Esophagus (tissue), 2 donors: ENCODE measurements around the gene KRTAP4-16. TPM values are rescaled to one million over a fixed set of nuclear protein-coding genes. Genes with fewer than 3 reads are reported as not detected.
"Not testable (repeated sequence)": the region's sequence is repeated elsewhere in the genome, so short reads cannot be mapped to it uniquely, and the experiment has no call there.

ENCODE experiments used
- H3K27ac ChIP-seq, 2 donors: one replicate each; pipeline ENCODE4 v1.5.1; 2013; ENCODE audit warnings: low read depth in 2 of 2, mild to moderate bottlenecking in 2 of 2, inconsistent platforms in 1 of 2, low read length in 1 of 2, moderate library complexity in 1 of 2
- H3K27me3 ChIP-seq, 2 donors: one replicate each; pipeline ENCODE4 v1.6.1; 2013; ENCODE audit warnings: low read length in 2 of 2, control low read depth in 1 of 2, mild to moderate bottlenecking in 1 of 2; ENCODE audit not compliant: insufficient read depth in 2 of 2, control insufficient read depth in 1 of 2
- H3K36me3 ChIP-seq, 2 donors: one replicate each; pipeline ENCODE4 v1.6.1; 2013; ENCODE audit warnings: low read length in 1 of 2; ENCODE audit not compliant: control insufficient read depth in 2 of 2, insufficient read depth in 2 of 2
- H3K4me1 ChIP-seq, 2 donors: one replicate each; pipeline ENCODE4 v1.6.1; 2013; ENCODE audit warnings: low read length in 1 of 2; ENCODE audit not compliant: control insufficient read depth in 2 of 2, insufficient read depth in 2 of 2
- H3K4me3 ChIP-seq, 2 donors: one replicate each; pipeline ENCODE4 v1.5.1; 2013; ENCODE audit warnings: low read length in 2 of 2, mild to moderate bottlenecking in 2 of 2, low read depth in 1 of 2, moderate library complexity in 1 of 2
- H3K9me3 ChIP-seq, 2 donors: one replicate each; pipeline ENCODE4 v1.6.1; 2013; ENCODE audit warnings: mild to moderate bottlenecking in 2 of 2, low read depth in 1 of 2, low read length in 1 of 2, moderate library complexity in 1 of 2; ENCODE audit not compliant: control insufficient read depth in 2 of 2, insufficient read depth in 1 of 2
- WGBS, 2 donors: extraction: QIAGEN DNeasy Blood & Tissue Kit; methylation state at CpG; one replicate each; pipeline ENCODE4 v1.1.7; 2013; 5-methylcytosine and 5-hydroxymethylcytosine counted together
- polyA plus RNA-seq, 2 donors: library from polyadenylated mRNA; stranded (reverse); fragments of 200-250 nt; gene quantifications; one replicate each; pipeline ENCODE4 v1.2.3, GENCODE V29; 2013
- donor health status: healthy with polysubstance abuse.
- donor health status: Bipolar disorder and iron deficiency.

Gene KRTAP4-16
- polyA plus RNA-seq, 2 donors: not detected

- Histone ChIP-seq H3K4me1 (no peaks in the 10 kb centered on the region), H3K36me3 (no peaks in the 10 kb centered on the region), H3K9me3 (no peaks in the 10 kb centered on the region), H3K27me3 (no peaks in the 10 kb centered on the region), H3K4me3 (no peak overlapping the region), H3K27ac (no peak overlapping the region)
- 75 to 76% methylated on average over 4 of the region's 4 CpGs for WGBS, 2 donors
Observed at GRCh38 chr17:41063449-41063848, 38.6 kb downstream of the KRTAP4-16 start.

GRCh38 chr17:41061964-41062363 is 40.0 kb downstream of the KRTAP4-16 start:
- Histone ChIP-seq H3K27ac (no peak overlapping the region), H3K4me3 (no peak overlapping the region), H3K36me3 (no peaks in the 10 kb centered on the region), H3K9me3 (no peaks in the 10 kb centered on the region), H3K27me3 (no peaks in the 10 kb centered on the region), H3K4me1 (no peaks in the 10 kb centered on the region)
- WGBS, 2 donors: 63 to 70% methylated on average over 1 of the region's 1 CpG

GRCh38 chr17:41060052-41060604 is 41.9 kb downstream of the KRTAP4-16 start, which contains the start of gene KRTAP2-3:
Gene KRTAP2-3 (minus strand): TSS chr17:41060114. CDS start chr17:41060050, 64 bp downstream.
- Histone ChIP-seq H3K4me3 (no peak within 1 kb of the TSS), H3K27ac (no peak within 1 kb of the TSS), H3K36me3 (no peaks in the 10 kb centered on the region), H3K4me1 (no peaks in the 10 kb centered on the region), H3K9me3 (no peaks in the 10 kb centered on the region), H3K27me3 (no peaks in the 10 kb centered on the region)
- WGBS, 2 donors: 62 to 76% methylated on average over 6 of the region's 6 CpGs

- not testable (repeated sequence) for H3K27ac ChIP-seq, H3K36me3 ChIP-seq, H3K4me1 ChIP-seq, H3K9me3 ChIP-seq, H3K27me3 ChIP-seq, H3K4me3 ChIP-seq
- WGBS, 2 donors: 47 to 50% methylated on average over 11 to 13 of the region's 31 CpGs
Observed at GRCh38 chr17:41059276-41060051, 42.5 kb downstream of the KRTAP4-16 start.

GRCh38 chr17:41058741-41059140 is 43.3 kb downstream of the KRTAP4-16 start:
- no peaks in the 10 kb centered on the region for H3K27me3 ChIP-seq
- H3K27ac ChIP-seq: no peak overlapping the region
- no peaks in the 10 kb centered on the region for H3K36me3 ChIP-seq
- H3K9me3 ChIP-seq: no peaks in the 10 kb centered on the region
- H3K4me1 ChIP-seq: no peaks in the 10 kb centered on the region
- no peak overlapping the region for H3K4me3 ChIP-seq
- 87 to 93% methylated on average over 5 of the region's 5 CpGs for WGBS, 2 donors

GRCh38 chr17:41057547-41057946 is 44.5 kb downstream of the KRTAP4-16 start:
- 97% methylated on average over 1 of the region's 1 CpG for WGBS, 2 donors
- Histone ChIP-seq H3K27ac (no peak overlapping the region), H3K27me3 (no peaks in the 10 kb centered on the region)

DNA sequence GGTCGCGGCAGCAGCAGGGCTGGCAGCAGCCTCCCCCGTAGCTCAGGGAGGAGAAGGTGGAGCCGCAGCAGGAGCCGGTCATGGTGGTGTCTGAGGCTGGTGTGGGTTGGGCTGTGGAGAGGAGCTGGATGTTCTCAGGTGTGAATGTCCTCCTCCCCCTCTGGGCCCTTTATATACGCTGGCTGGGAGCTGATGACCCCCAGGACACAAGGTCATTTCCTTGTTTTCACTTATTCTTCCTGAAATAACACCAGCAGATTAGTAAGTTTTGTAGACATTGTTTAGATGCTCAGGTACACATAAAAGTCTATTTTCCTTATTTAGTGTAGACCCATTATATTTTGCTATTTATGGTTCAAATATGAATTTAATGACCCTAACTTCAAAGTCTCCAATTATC is 46.9 kb downstream of the KRTAP4-16 start, which contains the start of gene KRTAP2-2:
Gene KRTAP2-2 (minus strand): TSS at position 101 of the 400 bp plus-strand sequence. CDS start 19 bp downstream, at position 82.
- not testable (repeated sequence) for H3K9me3 ChIP-seq, H3K27ac ChIP-seq, H3K4me1 ChIP-seq, H3K36me3 ChIP-seq, H3K27me3 ChIP-seq, H3K4me3 ChIP-seq
- WGBS, 2 donors: 55 to 71% methylated on average over 1 of the region's 6 CpGs

More at GRCh38 chr17:41057547-41057946, 44.5 kb downstream of the KRTAP4-16 start:
- Histone ChIP-seq H3K4me3 (no peak overlapping the region), H3K9me3 (no peaks in the 10 kb centered on the region), H3K4me1 (no peaks in the 10 kb centered on the region), H3K36me3 (no peaks in the 10 kb centered on the region)

DNA sequence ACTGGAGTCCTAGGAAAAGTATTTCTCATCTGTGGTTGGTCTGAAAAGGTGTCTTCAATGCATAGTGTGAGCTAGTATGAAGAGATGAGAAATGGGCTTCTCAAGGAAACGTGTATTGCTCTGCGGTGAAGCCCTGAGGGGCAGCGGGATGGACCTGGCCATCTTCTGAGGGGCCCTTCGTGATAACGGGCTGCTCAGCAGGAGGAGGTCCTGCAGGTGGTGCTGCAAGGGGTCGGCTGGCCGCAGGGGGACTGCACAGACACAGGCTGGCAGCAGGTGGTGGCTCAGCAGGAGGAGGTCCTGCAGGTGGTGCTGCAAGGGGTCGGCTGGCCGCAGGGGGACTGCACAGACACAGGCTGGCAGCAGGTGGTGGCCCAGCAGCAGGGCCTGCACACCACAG is 47.5 kb downstream of the KRTAP4-16 start:
- WGBS, 2 donors: 65 to 82% methylated on average over 7 to 9 of the region's 9 CpGs

DNA sequence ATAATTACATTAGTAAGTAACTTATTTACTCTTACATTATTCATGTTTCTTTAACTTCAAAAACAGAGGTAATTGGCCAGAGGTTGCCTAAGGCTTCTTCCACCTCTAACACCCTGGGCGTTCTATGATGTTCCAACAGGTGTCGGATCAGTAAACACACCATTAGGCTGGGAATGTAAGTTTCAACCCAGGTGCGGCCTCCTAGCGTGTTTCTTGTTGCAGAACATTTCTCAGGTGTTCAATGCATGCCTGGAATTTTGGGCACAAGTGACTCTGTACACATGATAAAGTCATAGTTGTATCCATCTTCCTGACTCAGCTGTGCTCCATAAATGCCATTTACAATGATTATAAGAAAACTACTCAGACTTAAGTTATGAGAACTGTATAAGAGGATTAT is 48.0 kb downstream of the KRTAP4-16 start:
- Histone ChIP-seq H3K4me3 (no peak overlapping the region), H3K27ac (no peak overlapping the region), H3K4me1 (no peaks in the 10 kb centered on the region), H3K9me3 (no peaks in the 10 kb centered on the region), H3K27me3 (no peaks in the 10 kb centered on the region), H3K36me3 (no peaks in the 10 kb centered on the region)
- 78 to 85% methylated on average over 4 of the region's 4 CpGs for WGBS, 2 donors

More for the DNA sequence above, 47.5 kb downstream of the KRTAP4-16 start:
- not testable (repeated sequence) for H3K36me3 ChIP-seq, H3K4me3 ChIP-seq, H3K4me1 ChIP-seq, H3K27ac ChIP-seq, H3K27me3 ChIP-seq, H3K9me3 ChIP-seq

GRCh38 chr17:41052566-41052965 is 49.4 kb downstream of the KRTAP4-16 start:
- no peak overlapping the region for H3K27ac ChIP-seq
- no peak overlapping the region for H3K4me3 ChIP-seq
- no peaks in the 10 kb centered on the region for H3K9me3 ChIP-seq
- H3K36me3 ChIP-seq: no peaks in the 10 kb centered on the region
- H3K4me1 ChIP-seq: no peaks in the 10 kb centered on the region
- no peaks in the 10 kb centered on the region for H3K27me3 ChIP-seq
